Effector CD8-positive, alpha-beta T cell (primary cell): Measurements from ENCODE around the gene ALDH5A1.
"Not testable (repeated sequence)": the region's sequence is repeated elsewhere in the genome, so short reads cannot be mapped to it uniquely, and the experiment has no call there.

ENCODE experiments used
- DNase-seq: peaks from one replicate; lab custom pipeline; 2025; lab: John Stamatoyannopoulos, UW

Gene ALDH5A1

GRCh38 chr6:24486065-24486464 is 8.7 kb upstream of the ALDH5A1 start:
- no peak for DNase-seq

DNA sequence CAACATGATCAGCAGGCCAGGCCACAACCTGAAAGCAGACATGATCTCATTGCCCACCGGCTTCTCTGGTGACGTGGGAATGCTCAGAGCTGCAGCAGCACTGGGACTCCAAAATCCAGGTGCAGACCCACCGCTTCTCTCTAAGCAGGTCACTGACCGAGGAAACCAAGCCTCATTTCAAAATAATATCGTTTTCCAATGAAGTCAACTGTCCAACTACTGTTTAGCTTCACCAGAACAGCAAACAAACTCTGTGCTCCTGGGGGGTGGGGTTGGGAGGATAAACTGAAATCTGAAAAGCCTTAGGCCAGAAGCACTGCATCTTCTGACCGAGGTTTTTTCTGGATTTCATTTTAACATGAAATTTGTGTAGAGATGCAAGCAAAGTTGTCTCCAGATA is 5.3 kb upstream of the ALDH5A1 start, which contains the start of gene GPLD1:
TSS of gene GPLD1 (minus strand) at position 109 of the 400 bp plus-strand sequence. CDS start at position 42, 67 bp downstream.
- no peak for DNase-seq

- no peak for DNase-seq
Observed at GRCh38 chr6:24489881-24490280, 4.9 kb upstream of the ALDH5A1 start.

DNA sequence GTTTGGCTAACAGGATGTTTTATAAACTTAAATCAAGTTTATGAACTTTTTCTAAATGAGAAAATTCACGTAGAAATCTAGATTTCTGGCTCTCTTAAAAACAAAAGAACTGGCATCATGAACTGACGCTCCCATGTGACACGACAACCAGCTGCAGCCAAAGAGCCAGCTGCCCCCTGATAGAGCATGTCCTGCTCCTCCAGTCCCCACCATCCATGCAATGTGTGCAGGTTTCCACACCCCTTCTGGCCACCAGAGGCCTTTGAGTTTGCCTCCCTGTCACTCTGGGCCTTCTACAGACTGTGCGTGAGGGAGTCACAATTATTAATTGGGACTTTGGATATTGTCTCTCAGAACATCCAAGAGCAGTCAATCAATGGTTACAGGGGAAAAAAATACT is 3.8 kb upstream of the ALDH5A1 start:
- DNase-seq: no peak

- no peak for DNase-seq
Observed at GRCh38 chr6:24492475-24492874, 2.3 kb upstream of the ALDH5A1 start.

GRCh38 chr6:24493945-24494820 is 586 bp upstream of the ALDH5A1 start:
- DNase-seq: no peak

GRCh38 chr6:24497254-24497970 is 2.6 kb downstream of the ALDH5A1 start:
- DNase-seq: no peak

GRCh38 chr6:24500683-24501082 is 5.9 kb downstream of the ALDH5A1 start:
- no peak for DNase-seq

DNA sequence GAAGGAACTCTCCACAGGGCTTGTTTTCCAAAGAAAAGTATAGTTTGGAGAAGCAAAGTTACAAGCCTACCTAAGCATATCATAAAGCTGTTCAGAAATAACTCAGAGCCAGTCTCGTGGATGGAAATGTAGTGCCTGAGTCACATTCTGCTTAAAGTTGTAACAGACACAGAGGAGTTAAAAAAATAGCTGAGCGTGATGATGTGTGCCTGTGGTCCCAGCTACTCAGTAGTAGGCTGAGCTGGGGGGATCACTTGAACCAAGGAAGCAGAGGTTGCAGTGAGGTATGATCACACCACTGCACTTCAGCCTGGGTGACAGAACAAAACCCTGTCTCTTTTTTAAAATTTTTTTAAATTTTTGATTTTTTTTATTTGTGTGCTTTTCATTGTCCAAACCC is 6.6 kb downstream of the ALDH5A1 start:
- DNase-seq: no peak

- no peak for DNase-seq
Observed at GRCh38 chr6:24501914-24502313, 7.1 kb downstream of the ALDH5A1 start.

DNA sequence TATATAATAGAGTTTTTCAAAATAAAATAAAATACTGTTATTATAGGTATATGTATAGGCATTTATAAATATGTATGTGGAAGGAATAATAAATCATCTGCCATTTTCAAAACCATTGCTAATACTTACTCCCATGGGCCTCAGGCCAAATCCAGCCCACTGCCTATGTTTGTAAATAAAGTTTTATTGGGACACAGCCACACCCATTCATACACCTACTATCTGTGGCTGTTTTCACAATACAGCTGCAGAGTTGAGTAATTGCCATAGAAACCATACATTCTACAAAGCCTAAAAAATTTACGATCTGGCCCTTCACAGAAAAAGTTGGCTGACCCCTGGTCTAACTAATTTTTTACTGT is 9.5 kb downstream of the ALDH5A1 start:
- DNase-seq: no peak

DNA sequence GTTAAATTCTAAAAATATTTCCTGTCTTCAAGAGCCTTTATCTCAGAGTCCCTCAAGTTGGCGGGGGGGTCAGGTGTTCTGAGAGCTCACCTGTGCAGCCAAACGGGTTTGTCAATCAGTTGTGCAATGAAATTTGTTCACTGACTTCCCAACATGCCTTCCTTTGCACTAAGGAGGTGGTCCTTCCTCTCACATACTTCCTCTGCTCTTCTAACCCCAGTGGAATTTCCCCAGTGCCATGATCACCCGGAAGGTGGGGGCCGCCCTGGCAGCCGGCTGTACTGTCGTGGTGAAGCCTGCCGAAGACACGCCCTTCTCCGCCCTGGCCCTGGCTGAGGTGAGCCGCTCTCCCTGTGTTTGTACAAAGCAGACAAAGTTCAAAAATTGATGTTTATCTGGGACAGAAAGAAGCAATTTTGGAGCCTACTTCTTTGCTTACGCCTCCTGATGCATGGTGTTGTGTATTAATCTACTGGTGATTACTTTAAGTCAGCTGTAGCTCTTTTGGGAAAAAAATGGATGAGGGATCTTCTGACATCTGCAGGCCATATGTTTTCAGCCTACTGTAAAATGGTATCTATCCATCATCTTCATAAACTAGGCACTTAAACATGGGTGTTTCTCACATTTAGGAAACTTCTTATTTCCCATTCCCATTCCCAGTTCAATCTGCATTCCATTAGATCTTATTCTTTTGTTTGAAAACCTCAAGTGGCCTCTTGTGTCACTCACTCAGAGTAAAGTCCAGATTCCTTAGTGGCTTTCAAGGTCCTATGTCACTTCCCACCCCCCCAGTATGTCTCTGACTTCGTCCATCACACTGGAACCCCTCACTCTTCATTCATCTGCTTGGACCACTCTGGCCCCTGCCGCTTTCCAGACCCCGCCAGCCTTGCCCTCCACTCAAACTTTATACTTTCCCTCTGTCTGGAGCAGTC is 10.1 kb downstream of the ALDH5A1 start:
- DNase-seq: no peak

- no peak for DNase-seq
Observed at GRCh38 chr6:24506814-24507520, 12.2 kb downstream of the ALDH5A1 start.

GRCh38 chr6:24511976-24512375 is 17.2 kb downstream of the ALDH5A1 start:
- not testable (repeated sequence) for DNase-seq

GRCh38 chr6:24513602-24514001 is 18.8 kb downstream of the ALDH5A1 start:
- no peak for DNase-seq

DNA sequence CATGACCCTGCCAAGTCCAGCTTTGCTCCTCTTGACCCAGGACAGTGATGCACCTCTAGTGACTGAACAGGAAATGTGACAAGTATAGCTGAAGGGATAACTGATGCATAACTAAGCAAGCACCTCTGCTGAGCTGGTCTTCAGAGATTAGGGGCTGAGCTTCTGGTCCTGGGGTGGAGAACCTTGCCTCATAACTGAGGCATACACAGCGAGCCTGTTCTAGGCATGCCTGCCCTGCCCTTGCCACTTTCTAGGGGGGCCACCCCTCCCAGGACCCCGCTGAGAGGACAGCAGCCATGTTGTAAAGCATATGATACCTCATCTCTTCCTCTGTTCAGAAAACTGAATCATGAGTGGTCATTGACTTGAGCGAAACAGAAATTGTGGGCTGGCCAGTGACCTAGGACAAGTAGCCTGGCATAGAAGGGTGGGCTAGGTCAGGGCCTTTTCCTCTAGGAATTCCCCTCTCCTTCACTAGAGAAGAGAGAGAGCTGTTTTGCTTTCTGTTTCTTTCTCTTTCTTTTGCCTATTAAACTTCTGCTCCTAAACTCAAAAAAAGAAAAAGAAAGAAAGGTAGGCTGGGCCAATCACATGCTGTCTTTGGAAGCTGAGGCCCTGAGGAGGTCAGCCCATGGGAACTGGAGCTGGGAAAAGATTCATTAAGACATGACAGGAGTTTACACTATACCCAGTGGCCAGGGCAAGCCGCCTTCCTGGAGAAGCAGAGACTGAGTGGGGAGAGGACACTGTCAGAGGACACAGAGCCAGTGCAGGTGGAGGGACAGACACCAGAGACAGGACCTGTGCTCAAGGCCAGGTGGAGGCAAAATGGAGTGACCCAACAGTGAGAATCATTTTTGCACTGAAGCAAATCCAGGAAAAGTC is 23.1 kb downstream of the ALDH5A1 start:
- DNase-seq: no peak

DNA sequence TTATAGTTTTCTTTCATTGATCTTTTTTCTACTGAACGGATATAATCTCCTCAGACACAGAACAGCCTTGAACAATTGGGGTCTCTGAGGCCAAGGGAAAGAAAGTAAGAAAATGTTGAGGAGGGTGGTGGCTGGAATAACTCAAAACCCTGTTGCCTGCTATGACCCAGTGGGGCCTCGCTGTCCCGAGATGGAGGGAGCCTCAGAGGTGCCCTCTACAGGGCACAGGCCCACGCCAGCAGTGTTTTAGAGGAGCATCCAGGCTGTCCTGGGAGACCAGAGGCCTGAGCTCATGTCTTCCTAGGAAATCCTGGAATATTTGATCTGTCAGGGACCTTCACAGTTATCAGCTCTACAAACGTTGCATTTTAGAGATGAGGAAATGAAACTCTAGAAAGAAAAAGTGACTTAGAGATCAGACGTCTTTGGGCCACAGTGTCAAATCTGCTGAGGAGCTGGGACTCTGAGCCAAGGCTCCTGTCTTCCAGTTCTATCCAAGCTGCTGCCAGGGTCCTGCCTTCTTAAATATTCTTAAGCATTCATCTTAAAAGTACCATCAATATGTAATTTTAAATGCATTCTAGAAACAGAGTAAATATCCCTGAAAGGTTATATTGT is 26.3 kb downstream of the ALDH5A1 start:
- peak; percentile 2 for DNase-seq

- DNase-seq: no peak
Observed at GRCh38 chr6:24522228-24523176, 27.7 kb downstream of the ALDH5A1 start.

DNA sequence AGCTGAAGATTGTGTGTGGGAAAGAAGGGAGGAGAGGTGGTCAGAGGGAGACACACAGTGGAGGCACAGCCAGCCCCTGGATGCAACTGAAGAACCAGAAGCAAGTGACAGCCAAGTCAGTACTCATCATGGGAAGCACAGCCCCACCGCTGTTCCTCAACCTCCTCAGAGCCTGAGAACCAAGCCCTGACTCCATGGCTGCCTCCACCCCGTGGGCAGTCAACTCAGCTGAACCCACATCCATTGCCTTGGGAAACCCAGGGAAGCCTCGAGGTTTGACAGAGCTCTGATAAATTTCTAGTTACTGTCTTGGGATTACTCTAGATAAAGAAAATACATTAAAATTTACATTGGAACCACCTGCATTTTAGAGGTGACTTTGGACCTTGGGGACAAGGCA is 29.6 kb downstream of the ALDH5A1 start:
- no peak for DNase-seq
